Hindlimb muscle (tissue), 1 donor: ENCODE data around the gene CASZ1. TPM values are rescaled to one million over a fixed set of nuclear protein-coding genes. Genes with fewer than 3 reads are reported as not detected.

Experiments used
- DNase-seq: peaks from one replicate; pipeline ENCODE4 v3.0.0-alpha.2; 2013
- polyA plus RNA-seq: library from polyadenylated mRNA; unstranded; fragments of 120-200 nt; gene quantifications from one replicate; pipeline ENCODE4 v1.2.1, GENCODE V29; 2013; ENCODE audit not compliant: insufficient read length

The CASZ1 gene
- polyA plus RNA-seq, 1 donor = 82.9 TPM

- no peak for DNase-seq
These were observed 50.5 kb downstream of the CASZ1 start for GRCh38 chr1:10745886-10746455.

GRCh38 chr1:10745383-10745782, 51.1 kb downstream of the CASZ1 start:
- DNase-seq = no peak

GRCh38 chr1:10744654-10745238, 51.7 kb downstream of the CASZ1 start:
- DNase-seq = no peak

GRCh38 chr1:10744029-10744428, 52.4 kb downstream of the CASZ1 start:
- no peak for DNase-seq

GRCh38 chr1:10741696-10742095, 54.8 kb downstream of the CASZ1 start:
- no peak for DNase-seq

GRCh38 chr1:10740123-10740522, 56.3 kb downstream of the CASZ1 start:
- DNase-seq = no peak

- DNase-seq = no peak
These were observed 56.9 kb downstream of the CASZ1 start for GRCh38 chr1:10739589-10739988.

- DNase-seq = no peak
These were observed 58.1 kb downstream of the CASZ1 start for GRCh38 chr1:10738061-10739058.

- no peak for DNase-seq
These were observed 58.8 kb downstream of the CASZ1 start for GRCh38 chr1:10737651-10738050.

- DNase-seq = no peak
These were observed 59.5 kb downstream of the CASZ1 start for GRCh38 chr1:10736634-10737586.

GRCh38 chr1:10735563-10736305, 60.7 kb downstream of the CASZ1 start:
- DNase-seq = no peak

GRCh38 chr1:10734962-10735544, 61.4 kb downstream of the CASZ1 start:
- DNase-seq = no peak

- no peak for DNase-seq
These were observed 62.1 kb downstream of the CASZ1 start for GRCh38 chr1:10734375-10734774.

GRCh38 chr1:10733474-10734366, 62.7 kb downstream of the CASZ1 start:
- no peak for DNase-seq

GRCh38 chr1:10730985-10731384, 65.5 kb downstream of the CASZ1 start:
- DNase-seq = no peak

- no peak for DNase-seq
These were observed 67.6 kb downstream of the CASZ1 start for GRCh38 chr1:10728595-10729410.

GRCh38 chr1:10727751-10728232, 68.7 kb downstream of the CASZ1 start:
- DNase-seq = no peak

GRCh38 chr1:10726355-10726754, 70.1 kb downstream of the CASZ1 start:
- DNase-seq = no peak
